ENCODE data around the gene MUS81. TPM values are rescaled to one million over a fixed set of nuclear protein-coding genes. Genes with fewer than 3 reads are reported as not detected.

MUS81 gene
- total and polyA plus RNA-seq, 2 experiments from 2014 or later, result 23.8 to 47.0 TPM

GRCh38 chr11:65859812-65860277 lies 388 bp upstream of the MUS81 start:
- TF ChIP-seq EZH2phosphoT487 (IDR thresholded peaks at IDR 0.05; ENCODE audit: low read depth, severe bottlenecking, unreplicated experiment) (no peak), CTCF (IDR thresholded peaks at IDR 0.05; ENCODE audit: poor library complexity) (no peak), EZH2 (IDR thresholded peaks at IDR 0.05; ENCODE audit: borderline replicate concordance) (no peak)
- no peak for DNase-seq (ENCODE audit: low spot score)
- Histone ChIP-seq H3K4me3 (peak overlapping the region; percentile 30), H3K9me2 (replicated peaks; ENCODE audit: insufficient read depth) (no peaks in the 10 kb centered on the region), H4K20me1 (ENCODE audit: insufficient read depth, poor library complexity, severe bottlenecking) (peaks cover 25% of the 10 kb centered on the region), H3K9me3 (ENCODE audit: low read depth) (no peaks in the 10 kb centered on the region), H3K4me1 (ENCODE audit: insufficient read depth) (peaks cover 20% of the 10 kb centered on the region), H3K79me2 (peaks cover 49% of the 10 kb centered on the region), H3K36me3 (replicated peaks; ENCODE audit: insufficient read depth, low read depth) (no peaks in the 10 kb centered on the region), H3K4me2 (peak overlapping the region; percentile 90), H2AFZ (peak overlapping the region; percentile 34), H3K27ac (peak overlapping the region; percentile 97), H3K27me3 (no peaks in the 10 kb centered on the region)
- WGBS (ENCODE audit: low lambda C conversion rate, missing lambda C conversion rate), result 5% methylated on average over 16 of the region's 16 CpGs

- Histone ChIP-seq H3K4me2 (peak overlapping the region; percentile 90), H3K4me3 (peak overlapping the region; percentile 96), H3K36me3 (replicated peaks; ENCODE audit: insufficient read depth, low read depth) (no peaks in the 10 kb centered on the region), H3K79me2 (peaks cover 36% of the 10 kb centered on the region), H3K9me2 (replicated peaks; ENCODE audit: insufficient read depth) (no peaks in the 10 kb centered on the region), H3K4me1 (ENCODE audit: insufficient read depth) (peaks cover 12% of the 10 kb centered on the region), H4K20me1 (ENCODE audit: insufficient read depth, poor library complexity, severe bottlenecking) (peaks cover 14% of the 10 kb centered on the region), H3K27ac (peak overlapping the region; percentile 97), H3K9me3 (ENCODE audit: low read depth) (no peaks in the 10 kb centered on the region), H2AFZ (peak overlapping the region; percentile 2), H3K27me3 (no peaks in the 10 kb centered on the region)
- WGBS (ENCODE audit: low lambda C conversion rate, missing lambda C conversion rate), result 9% methylated on average over 14 of the region's 14 CpGs
- TF ChIP-seq EZH2phosphoT487 (IDR thresholded peaks at IDR 0.05; ENCODE audit: low read depth, severe bottlenecking, unreplicated experiment) (no peak), EZH2 (IDR thresholded peaks at IDR 0.05; ENCODE audit: borderline replicate concordance) (no peak), CTCF (IDR thresholded peaks at IDR 0.05; ENCODE audit: poor library complexity) (no peak)
- DNase-seq (ENCODE audit: low spot score), result no peak
These were observed 902 bp downstream of the MUS81 start for GRCh38 chr11:65861165-65861505.

- TF ChIP-seq EZH2 (IDR thresholded peaks at IDR 0.05; ENCODE audit: borderline replicate concordance) (no peak), CTCF (IDR thresholded peaks at IDR 0.05; ENCODE audit: poor library complexity) (no peak), EZH2phosphoT487 (IDR thresholded peaks at IDR 0.05; ENCODE audit: low read depth, severe bottlenecking, unreplicated experiment) (no peak)
- no peak for DNase-seq (ENCODE audit: low spot score)
- H3K27ac ChIP-seq, result peak overlapping the region; percentile 97
- H3K36me3 ChIP-seq (replicated peaks; ENCODE audit: insufficient read depth, low read depth), result no peaks in the 10 kb centered on the region
- H4K20me1 ChIP-seq (ENCODE audit: insufficient read depth, poor library complexity, severe bottlenecking), result peaks cover 9% of the 10 kb centered on the region
- no peaks in the 10 kb centered on the region for H3K9me3 ChIP-seq (ENCODE audit: low read depth)
- H3K27me3 ChIP-seq, result no peaks in the 10 kb centered on the region
- 91% methylated on average over 13 of the region's 13 CpGs for WGBS (ENCODE audit: low lambda C conversion rate, missing lambda C conversion rate)
- peak overlapping the region; percentile 90 for H3K4me2 ChIP-seq
- H3K4me1 ChIP-seq (ENCODE audit: insufficient read depth), result peaks cover 9% of the 10 kb centered on the region
- no peaks in the 10 kb centered on the region for H3K9me2 ChIP-seq (replicated peaks; ENCODE audit: insufficient read depth)
- H3K79me2 ChIP-seq, result peaks cover 31% of the 10 kb centered on the region
- H2AFZ ChIP-seq, result no peak overlapping the region
- H3K4me3 ChIP-seq, result peak overlapping the region; percentile 96
These were observed 1.4 kb downstream of the MUS81 start for GRCh38 chr11:65861533-65862183.
